ENCODE data around the gene TRPM8.

TRPM8 gene

DNA sequence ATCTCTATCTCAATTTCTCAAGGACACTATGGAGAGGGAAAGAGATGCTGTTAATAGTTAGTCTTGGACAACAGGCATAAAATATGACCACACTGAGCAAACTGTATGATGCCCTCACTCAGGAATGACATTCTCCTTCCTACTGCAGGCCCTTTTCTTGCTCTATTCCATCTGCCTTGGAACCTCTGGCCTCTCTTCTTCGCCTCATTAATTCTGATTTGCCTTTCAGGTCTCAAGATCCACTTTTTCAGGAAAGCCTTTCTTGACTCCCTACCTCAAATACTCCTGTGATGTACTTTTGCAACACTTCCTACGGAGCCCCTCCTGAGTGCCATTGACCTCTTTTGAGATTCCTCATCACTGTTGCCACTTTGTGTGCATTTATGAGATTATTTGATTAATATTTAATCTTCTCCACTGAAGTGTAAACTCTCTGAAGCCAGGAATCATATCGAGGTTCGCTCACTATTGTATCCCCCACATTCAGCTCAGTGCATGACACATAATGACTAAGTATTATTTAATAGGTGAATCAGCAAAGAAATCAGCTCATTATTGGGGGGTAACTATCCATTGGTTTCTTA lies 112.1 kb downstream of the TRPM8 start:
- no peak for DNase-seq (ENCODE audit: low read depth)
- no peak overlapping the region for H3K4me3 ChIP-seq (ENCODE audit: low read depth, low read length)

DNA sequence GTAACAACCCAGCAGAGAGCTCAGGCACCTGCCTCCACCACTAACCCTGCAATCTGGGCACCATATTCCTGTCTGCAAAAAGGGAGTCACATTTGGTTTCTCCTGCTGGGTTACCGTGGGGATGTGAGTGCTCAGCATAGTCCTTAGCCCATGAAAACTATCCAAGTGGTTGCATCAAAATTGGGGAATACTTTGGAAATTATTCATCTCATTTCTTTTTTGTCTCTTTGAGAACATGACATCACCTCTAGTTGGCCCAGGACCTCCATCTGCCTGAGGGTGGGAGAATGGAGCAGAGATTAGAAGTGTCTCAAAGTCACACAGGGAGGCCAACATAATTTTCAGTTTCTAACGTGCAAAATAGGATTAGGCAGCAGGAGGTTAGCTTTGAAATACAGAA lies 114.0 kb downstream of the TRPM8 start:
- DNase-seq (ENCODE audit: low read depth) = no peak
- H3K4me3 ChIP-seq (ENCODE audit: low read depth, low read length) = no peak overlapping the region

DNA sequence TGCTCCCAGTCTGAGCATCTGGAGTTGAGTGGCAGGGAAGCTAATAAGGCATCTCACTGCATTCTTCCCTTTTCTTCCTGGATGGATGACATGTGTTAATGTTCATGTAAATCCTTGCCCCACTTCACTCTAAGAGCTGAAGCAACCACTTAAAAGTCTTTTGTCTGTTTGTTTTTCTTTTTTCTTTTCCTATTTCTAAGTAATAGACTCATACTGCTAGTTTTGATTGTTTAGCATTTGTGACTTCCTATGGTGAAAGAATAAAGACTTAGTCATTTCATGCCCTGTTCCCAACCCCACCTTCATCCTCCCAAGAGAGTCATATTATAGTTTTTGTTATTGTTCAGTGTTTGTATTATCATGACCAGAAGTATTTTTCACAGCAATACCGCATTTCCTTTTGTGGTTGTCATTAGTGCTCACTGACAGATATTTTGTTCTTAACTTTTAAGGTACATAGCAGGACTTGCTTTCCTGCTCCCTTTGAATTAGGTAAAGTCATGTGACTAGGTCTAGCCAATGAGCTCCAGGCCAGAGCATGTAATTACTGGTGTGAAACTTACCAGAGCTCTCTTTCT lies 115.2 kb downstream of the TRPM8 start:
- DNase-seq (ENCODE audit: low read depth) = peak; percentile 41
- H3K4me3 ChIP-seq (ENCODE audit: low read depth, low read length) = no peak overlapping the region

DNA sequence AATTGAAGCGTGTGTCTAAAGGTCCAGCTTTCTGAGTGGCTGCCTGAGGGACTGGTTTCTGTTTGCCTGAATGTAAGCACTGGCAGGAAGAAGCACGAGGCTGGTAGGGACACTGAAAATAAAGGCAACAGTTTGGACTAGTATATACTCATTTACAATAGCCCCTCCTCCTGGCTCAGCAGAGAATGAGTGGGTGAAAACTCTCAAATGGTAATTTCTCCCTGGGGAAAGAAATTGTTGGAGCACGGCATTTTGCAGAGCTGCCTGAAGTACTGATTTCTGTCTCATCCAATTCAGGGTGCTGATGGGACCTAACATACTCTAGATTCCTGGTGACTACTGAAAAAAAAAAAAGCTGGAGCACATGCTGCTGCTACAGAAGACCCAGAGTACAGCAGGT lies 116.0 kb downstream of the TRPM8 start:
- DNase-seq (ENCODE audit: low read depth) = no peak
- H3K4me3 ChIP-seq (ENCODE audit: low read depth, low read length) = no peak overlapping the region

DNA sequence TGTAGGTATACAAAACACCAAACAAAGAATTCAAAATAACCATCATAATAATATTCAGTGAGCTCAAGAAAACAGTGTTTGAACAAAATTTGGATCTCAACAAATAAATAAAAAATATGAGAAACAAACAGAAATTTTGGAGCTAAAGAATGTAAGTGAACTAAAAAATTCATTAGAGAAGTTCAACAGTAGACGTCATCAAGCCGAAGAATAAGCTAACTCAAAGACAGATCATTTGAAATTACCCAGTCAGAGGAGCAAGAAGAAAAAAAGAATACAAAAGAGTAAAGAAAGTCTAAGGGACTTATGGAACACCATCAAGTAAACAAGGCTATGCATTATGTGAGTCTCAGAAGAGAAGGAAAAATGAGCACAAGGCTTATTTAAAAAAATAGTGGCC lies 116.7 kb downstream of the TRPM8 start:
- DNase-seq (ENCODE audit: low read depth) = no peak

DNA sequence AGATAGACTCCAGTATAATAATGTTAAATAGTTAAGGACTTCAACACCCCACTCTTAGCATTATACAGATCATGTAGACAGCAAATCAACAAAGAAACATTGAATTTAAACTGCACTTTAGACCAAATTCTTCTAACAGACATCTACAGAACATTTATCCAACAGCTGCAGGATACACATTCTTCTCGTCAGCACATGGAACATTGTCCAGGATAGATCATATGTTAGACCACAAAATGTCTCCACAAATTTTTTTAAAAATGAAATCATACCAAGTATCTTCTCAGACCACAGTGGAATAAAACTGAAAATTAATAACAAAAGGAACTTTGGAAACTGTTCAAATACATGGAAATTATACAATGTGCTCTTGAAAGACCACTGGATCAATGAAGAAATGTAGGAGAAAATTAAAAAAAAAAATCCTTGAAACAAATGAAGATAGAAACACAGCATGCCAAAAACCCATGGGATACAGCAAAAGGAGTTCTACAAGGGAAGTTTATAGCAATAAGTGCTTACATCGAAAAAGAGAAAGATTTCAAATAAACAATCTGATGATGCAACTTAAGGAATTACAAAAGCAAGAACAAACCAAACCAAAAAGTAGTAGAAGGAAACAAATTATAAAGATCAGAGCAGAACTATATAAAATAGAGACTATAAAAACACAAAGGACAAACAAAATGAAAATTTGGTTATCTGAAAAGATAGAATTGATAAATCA lies 121.1 kb downstream of the TRPM8 start:
- H3K4me3 ChIP-seq (ENCODE audit: low read depth, low read length) = no peak overlapping the region
- DNase-seq (ENCODE audit: low read depth) = peak; percentile 10

More for the DNA sequence above, 116.7 kb downstream of the TRPM8 start:
- no peak overlapping the region for H3K4me3 ChIP-seq (ENCODE audit: low read depth, low read length)

DNA sequence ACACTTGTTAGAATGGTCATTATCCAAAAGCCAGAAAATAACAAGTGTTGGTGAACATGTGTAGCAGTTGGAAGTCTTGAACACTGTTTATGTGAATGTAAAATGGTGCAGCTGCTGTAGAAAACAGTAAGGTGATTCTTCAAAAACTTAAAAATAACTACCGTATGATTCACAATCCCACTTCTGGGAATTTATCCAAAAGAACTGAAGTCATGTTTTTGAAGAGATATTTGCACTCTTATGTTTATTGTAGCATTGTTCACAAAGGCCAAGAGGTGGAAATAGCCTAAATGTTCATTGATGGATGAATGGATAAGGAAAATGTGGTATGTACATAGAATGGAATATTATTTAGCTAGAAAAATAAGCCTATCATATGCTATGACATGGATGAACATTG lies 127.0 kb downstream of the TRPM8 start:
- H3K4me3 ChIP-seq (ENCODE audit: low read depth, low read length) = no peak overlapping the region
- DNase-seq (ENCODE audit: low read depth) = peak; percentile 36

DNA sequence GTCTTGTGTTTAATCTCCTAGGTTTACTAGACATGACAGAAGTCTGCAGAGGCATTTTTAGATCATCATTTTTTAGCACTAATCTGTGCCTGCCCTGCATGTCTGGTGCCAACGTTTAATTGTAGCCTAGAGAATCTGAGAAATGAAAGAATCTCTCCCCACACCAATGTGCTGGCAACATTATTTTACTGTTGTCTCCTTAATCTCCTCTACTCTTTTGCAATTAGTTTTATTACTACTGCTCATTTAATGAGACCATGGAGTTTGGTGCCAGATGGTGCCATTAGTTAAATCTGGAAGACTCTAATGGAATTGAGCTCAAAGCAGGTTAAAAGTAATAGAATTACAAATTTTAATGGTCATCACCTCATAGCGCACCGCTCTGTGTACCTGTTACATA lies 129.3 kb downstream of the TRPM8 start:
- DNase-seq (ENCODE audit: low read depth) = no peak
- H3K4me3 ChIP-seq (ENCODE audit: low read depth, low read length) = no peak overlapping the region

DNA sequence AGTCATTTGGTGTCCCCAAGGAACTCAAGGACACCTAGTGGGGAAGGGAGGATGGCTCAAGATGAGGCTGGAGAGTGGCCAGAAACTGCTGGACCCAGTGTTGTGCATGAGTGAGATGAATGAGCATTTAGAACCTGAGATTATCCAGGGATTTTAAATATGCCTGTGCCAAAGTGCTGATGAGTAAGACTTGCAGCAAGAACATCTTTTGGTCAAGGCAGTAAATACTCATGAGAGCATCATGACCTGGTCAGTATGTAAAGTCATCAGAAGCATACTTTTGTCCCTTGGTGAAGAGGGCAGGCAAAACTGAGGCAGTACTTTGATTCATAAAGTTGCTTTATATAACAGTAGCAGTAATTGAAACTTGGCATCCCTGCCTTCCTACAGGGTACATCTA lies 130.2 kb downstream of the TRPM8 start:
- no peak for DNase-seq (ENCODE audit: low read depth)

DNA sequence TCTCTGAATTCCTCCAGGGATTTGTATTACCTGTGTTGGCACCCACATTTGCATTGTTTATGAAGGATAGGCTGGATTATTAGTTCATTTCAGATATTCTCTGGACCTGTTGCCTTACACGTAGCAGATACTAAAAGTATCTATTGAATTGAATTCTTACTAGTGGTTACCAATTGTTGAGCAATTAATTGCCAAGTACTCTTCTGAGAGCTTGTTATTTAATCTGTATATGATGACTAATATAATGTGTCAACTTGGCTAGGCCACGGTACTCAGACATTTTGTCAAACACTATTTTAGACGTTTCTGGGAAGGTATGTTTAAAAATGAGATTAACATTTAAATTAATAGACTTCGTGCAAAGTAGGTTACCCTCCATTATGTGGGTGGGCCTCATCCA lies 130.9 kb downstream of the TRPM8 start:
- DNase-seq (ENCODE audit: low read depth) = no peak
- H3K4me3 ChIP-seq (ENCODE audit: low read depth, low read length) = no peak overlapping the region

More for the DNA sequence above, 130.2 kb downstream of the TRPM8 start:
- no peak overlapping the region for H3K4me3 ChIP-seq (ENCODE audit: low read depth, low read length)

DNA sequence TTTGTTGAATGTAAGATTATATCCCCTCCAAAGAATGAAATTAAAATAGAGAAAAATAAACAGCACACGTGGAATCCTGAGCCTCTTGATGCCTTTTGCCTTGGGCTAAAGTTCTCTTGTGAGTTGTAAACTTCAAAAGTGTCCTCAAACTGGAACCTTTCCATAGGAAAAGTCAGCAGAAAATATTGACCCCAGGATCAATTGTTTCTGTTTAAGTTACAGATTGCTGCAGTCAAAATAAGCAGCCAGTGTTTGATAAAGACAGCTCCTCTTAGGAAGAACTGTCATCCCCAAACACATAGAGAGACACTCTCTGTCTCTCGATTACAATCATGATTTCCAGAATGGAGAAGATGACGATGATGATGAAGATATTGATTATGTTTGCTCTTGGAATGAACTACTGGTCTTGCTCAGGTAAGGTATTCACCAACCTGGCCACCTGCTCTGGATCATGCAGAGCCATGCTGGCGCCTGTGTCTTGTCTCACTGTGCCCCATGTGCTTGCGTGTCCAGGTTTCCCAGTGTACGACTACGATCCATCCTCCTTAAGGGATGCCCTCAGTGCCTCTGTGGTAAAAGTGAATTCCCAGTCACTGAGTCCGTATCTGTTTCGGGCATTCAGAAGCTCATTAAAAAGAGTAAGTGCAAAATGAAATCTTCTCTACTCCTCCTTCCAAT lies 133.4 kb downstream of the TRPM8 start, which contains the start of gene SPP2:
Gene SPP2 (plus strand): TSS at position 248 of the 681 bp plus-strand sequence. CDS start 85 bp downstream, at position 333.
- no peak within 1 kb of the TSS for H3K4me3 ChIP-seq (ENCODE audit: low read depth, low read length)
- no peak for DNase-seq (ENCODE audit: low read depth)

DNA sequence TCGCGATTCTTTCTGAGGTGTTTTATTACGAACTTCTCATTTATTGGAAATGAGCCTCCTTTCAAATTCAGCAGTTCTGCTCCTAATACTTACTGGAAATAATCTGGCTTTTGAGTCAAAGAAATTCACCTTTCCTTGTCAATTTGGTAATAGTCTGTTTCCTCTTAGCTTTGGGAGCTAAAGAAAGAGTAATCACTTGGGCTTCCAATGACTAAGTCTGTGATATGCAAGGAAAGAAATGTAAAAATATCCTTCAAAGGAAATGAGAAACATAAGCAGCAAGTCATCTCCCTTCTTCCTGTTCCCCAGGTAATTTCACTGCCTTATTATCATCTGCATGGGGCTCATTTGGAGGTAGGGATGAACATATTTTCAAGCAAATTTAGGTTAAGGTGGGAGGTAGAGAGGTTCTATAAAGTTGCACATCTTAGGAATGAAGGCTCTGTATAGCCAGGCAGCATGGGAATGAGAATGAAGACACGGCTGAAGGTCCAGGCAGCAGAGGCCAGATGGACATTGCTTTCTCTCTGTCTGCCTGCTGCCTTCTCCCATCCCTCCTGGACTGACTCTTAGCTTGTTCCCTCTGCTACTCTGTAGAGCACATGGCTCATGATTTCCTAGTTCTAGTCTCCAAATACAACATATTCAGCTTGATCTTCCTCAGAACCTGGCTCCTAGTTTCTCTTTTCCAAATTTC lies 134.3 kb downstream of the TRPM8 start:
- no peak for DNase-seq (ENCODE audit: low read depth)
- no peak overlapping the region for H3K4me3 ChIP-seq (ENCODE audit: low read depth, low read length)

DNA sequence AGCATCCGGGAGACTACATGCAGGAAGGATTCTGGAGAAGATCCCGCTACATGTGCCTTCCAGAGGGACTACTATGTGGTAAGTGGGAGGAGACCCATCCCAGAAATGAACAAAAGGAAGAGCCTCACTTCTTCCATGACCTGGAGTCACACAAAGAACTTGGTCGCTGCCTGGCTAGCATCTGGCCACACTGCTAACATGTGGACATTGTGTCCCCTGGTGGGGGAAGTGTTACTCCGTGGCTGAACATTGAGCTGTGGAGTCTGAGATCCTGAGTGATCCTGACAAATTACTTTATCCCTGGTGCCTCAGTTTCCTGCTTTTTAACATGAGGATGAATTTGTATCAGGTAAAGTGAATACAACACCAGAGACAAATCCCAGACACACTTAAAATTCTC lies 141.7 kb downstream of the TRPM8 start:
- no peak overlapping the region for H3K4me3 ChIP-seq (ENCODE audit: low read depth, low read length)
- DNase-seq (ENCODE audit: low read depth) = no peak

DNA sequence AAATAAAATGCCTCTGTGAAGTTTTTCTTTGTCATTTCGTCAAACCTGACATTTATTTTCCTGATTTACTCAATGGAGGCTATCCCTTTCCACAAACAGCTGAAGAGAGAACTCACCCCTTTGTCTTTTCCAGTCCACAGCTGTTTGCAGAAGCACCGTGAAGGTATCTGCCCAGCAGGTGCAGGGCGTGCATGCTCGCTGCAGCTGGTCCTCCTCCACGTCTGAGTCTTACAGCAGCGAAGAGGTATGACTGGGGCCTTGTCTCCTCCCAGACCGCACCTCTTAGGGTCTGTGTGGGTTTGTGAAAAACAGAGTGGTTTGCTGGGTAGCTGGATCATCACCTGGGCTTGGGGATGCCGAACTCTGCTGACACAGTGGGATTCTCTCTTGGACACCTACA lies 143.1 kb downstream of the TRPM8 start:
- H3K4me3 ChIP-seq (ENCODE audit: low read depth, low read length) = no peak overlapping the region
- DNase-seq (ENCODE audit: low read depth) = peak; percentile 4

DNA sequence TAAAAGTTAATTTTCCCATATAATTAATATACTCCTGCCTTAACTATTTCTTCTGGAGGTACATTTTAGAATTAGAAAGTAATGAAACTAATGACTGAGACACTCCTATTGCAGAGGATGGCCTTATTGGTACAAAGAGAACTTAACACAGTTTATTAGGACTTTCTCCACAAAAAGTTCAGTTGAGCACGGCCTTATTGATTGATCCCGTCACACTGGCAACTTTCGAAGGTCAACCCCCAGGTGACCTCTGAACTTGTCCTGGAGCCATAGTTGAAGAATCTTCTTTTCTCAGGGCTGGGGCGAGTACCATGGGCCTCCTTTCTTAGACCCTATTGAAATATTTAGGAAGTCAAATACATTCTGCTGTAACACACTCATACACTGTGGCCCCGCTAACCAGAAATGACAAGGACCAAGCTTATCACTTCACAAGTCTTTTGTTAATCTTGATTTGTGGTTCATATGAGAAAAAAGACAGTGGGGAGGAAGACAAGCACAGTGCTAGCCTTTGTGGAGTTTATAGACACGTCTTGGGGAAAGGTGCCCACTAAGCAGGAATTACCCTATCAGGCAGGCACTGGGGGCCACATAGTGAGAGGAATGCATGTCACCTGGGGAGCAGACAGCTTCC lies 144.6 kb downstream of the TRPM8 start:
- DNase-seq (ENCODE audit: low read depth) = no peak
- no peak overlapping the region for H3K4me3 ChIP-seq (ENCODE audit: low read depth, low read length)

DNA sequence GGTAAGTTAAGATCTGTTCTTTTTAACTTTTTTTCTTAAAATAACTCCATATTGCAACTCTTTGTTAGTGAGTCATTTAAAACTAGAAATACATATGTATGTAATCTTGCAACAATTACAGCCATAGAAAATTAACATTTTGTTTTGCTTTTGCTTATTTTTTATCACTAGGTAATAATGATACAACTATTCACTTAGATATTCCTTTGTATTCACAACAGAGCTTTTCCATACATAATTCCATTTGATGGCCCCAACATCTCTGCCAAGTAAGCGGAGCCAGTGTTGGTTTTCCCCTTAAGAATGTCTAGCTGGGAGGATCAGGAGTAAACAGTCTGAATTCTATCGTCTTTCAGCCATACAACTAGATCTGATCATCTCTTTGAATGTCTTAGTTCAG lies 149.4 kb downstream of the TRPM8 start:
- no peak overlapping the region for H3K4me3 ChIP-seq (ENCODE audit: low read depth, low read length)
- DNase-seq (ENCODE audit: low read depth) = no peak

Data from skeletal muscle cell (primary cell).